HG02970 (cell line): Measurements from ENCODE around the gene STIP1.
"Not testable (repeated sequence)": the region's sequence is repeated elsewhere in the genome, so short reads cannot be mapped to it uniquely, and the experiment has no call there.

Experiments used
- ATAC-seq: cut with Tn5 transposase; IDR thresholded peaks from one replicate; pipeline ENCODE4 v1.9.1; 2021; ENCODE audit warnings: mild to moderate bottlenecking, moderate library complexity, moderate number of reproducible peaks; ENCODE audit not compliant: unreplicated experiment, low FRiP score

The STIP1 gene

DNA sequence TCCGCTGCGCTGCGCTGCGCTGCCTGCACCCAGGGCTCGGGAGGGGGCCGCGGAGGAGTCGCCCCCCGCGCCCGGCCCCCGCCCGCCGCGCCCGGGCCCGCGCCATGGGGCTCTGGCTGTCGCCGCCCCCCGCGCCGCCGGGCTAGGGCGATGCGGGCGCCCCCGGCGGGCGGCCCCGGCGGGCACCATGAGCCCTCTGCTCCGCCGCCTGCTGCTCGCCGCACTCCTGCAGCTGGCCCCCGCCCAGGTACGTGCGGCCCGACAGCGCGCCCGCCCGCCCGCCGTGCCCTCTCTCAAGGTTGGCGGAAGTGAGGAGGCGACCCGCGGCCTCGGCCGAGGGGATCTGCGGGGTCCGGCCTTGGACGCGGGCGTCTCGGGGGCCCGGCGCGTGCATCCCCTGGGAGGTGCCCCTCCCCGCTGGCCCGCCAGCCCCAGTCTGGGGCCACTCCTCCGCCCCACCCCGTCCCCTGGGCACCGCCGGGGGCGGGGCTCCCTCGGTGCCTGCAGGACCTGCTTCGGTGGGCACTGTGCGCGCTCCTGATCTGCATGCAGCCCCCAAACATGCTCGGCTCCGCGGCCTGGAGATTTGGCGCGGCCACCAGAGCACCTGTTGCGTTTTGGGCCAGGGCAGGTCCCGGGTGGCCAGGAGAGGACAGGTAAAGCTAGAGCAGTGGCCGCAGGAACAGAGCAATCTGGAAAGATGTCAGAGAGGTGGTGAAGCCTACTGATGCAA, 48.8 kb downstream of the STIP1 start:
- ATAC-seq, result peak; percentile 16

GRCh38 chr11:64235437-64236161, 49.6 kb downstream of the STIP1 start:
- ATAC-seq, result no peak

DNA sequence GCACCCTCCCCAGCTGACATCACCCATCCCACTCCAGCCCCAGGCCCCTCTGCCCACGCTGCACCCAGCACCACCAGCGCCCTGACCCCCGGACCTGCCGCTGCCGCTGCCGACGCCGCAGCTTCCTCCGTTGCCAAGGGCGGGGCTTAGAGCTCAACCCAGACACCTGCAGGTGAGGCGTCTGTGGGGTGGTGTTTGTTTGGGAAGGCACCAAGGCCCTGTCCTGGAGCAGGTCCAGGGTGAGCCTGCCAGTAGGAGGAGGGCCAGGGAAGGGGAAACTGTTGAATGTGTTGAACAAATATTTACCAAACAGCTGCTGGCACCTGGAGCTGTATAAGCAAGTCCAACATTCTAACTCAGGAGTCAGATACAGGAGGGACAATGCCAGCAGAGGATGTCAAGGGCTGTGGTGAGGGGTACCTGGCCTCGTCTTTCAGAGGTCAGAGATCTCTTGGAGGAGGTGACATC, 51.5 kb downstream of the STIP1 start:
- no peak for ATAC-seq

- no peak for ATAC-seq
These were observed 52.1 kb downstream of the STIP1 start for GRCh38 chr11:64238076-64238475.

GRCh38 chr11:64238999-64239398, 53.0 kb downstream of the STIP1 start:
- ATAC-seq, result no peak

- no peak for ATAC-seq
These were observed 53.9 kb downstream of the STIP1 start for GRCh38 chr11:64239662-64240434.

DNA sequence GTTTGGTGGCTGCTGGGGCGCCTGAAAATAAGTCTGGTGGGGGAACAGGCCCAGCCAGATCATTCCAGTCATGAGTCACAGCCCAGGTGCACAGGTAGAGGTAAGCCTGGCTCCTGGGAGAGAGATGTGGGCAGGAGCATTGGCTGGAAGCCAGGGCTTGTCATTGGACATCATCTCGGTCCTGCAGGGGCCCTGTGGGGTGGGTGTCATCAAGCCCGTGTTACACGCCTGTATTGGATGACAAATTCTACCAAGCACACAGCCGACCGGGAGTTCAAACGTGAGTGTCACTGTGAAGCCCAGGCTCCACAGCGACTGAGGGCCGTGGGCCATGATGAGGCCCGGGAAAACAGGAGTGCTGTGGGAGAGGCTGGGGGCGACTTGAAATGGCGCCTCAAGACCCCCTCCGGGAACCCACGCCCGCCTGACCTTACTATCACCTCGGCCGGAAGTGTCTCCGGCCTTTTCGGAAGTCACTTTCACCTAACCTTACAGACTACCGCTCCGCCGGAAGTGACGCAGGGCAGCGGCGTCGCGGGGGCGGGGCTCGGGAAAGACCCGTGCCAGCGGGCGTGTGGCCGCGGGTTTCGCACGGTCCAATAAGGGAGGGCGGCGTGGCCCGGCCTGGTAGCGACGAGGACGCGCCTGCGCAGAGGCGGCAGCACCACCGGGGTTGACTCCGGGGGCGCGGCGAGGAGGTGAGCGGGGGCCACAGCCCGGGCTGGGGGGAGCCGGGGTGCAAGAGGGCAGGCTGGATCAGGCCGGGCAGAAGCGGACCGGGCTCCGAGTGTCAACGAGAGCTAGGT, 54.7 kb downstream of the STIP1 start, which contains the start of gene FKBP2:
Gene FKBP2, plus strand, starts transcription at position 661 of the 806 bp plus-strand sequence. CDS start 1,293 bp downstream, outside the sequence.
- peak; percentile 52 for ATAC-seq

GRCh38 chr11:64241241-64241490, 55.2 kb downstream of the STIP1 start:
- peak; percentile 66 for ATAC-seq

DNA sequence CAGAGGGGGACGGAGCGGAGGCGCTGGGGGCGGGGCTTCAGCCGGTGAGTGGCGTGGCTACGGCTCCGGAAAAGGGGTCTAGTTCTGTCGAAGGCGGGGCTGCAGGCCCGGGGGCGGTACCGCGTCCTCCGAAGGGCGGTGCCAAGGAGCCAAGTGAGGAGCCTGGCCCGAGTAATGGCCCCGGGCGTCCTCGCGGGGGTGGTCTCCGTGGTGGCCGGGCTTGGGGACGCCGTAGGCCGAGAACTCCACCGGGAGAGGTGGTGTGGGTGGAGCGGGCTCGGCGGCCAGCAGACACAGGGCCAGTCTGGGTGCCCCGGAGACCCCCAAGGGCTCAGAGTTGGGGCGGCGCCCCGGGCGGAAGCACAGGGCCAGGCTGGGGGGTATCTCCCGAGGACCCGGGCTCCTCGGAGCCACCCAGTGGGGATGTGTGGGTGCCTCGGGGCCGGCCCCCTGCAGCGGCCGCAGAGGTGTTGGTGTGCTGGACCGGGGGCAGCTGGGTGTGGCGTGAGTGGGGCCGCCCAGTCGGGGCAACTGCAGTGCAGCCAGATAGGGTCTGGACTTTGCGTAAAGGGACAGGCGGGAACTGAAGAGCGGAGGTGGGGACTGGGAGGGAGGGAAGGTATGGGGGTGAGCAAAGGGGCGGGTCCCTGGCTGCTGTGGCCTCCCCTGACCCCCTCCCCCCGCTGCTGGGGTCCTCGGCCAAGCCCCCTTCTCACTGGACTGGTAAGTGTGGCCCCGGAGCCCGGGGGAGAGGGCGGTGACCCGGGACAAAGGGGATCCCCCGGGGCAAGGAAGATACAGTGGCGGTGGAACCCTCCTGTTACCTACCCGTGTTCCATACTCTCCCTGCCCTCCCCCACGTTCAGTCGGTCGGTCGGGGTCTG, 55.8 kb downstream of the STIP1 start:
- peak; percentile 8 for ATAC-seq

DNA sequence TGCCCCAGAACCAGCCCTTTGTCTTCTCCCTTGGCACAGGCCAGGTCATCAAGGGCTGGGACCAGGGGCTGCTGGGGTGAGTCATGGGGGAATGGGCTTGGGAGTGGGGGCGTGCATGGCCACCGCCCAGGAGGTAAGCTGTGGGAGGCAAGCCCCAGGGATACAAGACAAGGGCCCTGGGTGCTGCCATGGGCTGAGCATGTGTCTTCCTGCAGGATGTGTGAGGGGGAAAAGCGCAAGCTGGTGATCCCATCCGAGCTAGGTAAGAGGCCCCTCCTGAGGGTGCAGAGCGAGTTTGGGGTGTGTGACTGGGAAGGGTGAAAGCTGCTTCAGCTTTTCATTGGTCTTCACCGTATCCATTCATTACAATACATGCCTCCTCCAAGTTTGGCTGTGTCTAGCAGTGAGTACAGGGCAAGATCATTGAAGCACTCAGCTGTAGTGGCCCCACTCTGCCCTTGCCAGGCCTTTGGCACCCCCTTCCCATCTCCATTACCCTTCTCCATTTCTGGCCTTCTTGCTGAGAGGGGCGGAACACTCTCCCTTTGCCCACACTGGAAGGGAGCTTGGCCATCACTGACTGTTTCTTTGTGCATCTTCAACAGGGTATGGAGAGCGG, 57.4 kb downstream of the STIP1 start:
- ATAC-seq, result no peak

DNA sequence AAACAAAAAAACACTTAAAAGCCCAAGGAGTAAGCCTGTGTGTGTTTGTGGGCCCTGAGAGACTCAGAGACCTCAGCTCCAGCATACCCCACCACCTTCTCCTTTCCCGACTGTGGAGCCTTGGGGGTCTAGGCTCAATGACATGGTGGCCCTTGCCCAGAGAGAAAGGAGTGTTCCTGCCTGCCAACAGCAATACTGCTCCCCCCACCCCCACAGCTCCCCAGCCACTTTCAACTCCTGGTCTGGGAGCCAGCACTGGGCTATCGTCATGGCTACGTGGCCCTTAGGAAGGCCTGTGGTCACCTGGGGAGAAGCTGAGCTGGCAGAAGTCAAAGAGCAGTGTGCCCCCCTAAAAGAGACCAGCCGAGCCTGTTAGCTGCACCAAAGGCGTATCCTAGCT, 58.1 kb downstream of the STIP1 start:
- ATAC-seq, result no peak

DNA sequence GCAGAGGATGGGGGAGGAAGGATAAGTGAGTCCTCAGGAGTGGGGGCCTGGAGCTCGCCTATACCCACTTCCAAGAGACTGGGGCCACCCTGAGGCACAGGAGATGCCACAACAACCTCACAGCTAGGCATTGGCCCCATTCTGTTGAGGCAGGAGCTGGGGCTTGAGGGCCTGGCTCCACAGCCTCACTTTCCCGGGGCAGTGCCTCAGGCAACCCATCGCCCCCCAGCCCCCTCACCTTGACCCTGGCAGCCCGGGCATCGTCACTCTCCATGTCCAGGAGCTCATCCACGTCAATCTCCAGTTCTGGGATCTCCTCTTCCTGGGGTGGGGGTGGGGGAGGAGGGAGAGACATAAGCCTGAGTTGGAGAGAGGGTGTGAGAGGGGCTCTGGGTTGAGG, 59.0 kb downstream of the STIP1 start:
- no peak for ATAC-seq

DNA sequence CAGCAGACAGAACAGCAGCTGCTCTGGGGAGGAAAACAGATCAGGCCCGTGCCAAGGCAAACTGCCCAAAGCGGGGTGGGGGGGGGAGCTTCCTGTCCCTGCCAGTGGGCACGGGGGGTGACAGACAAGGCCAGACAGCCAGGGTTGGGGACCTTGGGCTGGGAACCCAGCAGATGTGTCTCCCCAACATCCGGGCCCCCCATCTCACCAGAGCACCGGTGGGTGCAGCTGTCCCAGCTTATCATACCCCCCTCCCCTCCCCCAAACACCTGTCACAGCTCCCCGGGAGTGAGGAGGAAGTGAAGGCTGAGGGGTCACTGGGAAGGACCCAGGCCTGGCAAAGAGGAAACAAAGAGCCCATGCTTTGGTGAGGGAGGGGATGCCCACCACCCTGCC, 59.4 kb downstream of the STIP1 start:
- no peak for ATAC-seq

DNA sequence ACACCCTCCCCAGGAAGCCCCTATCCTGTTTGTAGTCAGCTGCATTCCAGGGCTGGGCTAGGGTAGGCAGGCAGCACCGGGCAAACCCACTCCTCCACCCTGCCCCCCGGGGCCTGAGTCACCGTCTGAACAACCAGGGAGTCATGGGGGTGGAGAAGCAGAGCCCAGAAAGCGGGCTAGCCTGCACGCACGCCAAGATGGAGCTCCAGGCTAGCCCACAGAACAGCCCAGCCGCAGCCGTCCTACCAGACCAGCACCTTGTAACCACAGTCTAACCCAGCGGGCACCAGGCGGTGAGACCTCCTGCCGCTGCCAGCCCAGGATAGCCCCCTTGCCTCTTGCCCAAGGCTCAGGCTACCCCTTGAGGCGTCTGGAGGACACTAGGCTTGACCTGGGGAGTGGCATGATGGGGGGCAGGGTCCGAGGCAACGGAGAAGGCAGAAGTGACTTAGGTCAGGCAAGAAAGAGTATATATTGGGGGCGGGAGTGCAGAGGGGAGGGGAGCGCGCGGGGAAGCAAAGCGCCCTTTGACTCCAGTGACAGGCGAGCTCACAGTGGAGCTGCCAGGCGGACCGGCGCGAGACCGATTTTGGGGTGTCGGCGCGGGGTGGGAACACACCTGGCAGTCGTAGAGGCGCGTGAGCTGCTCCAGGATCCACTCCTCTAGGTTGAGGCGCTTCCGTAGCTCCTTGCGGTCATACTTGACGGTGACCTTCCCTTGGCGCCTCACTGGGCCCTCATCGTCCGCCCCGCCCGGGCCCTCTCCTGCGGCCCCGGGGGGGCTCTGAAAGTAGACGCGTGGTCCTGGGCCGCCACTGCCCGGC, 60.0 kb downstream of the STIP1 start:
- no peak for ATAC-seq

- not testable (repeated sequence) for ATAC-seq
These were observed 60.6 kb downstream of the STIP1 start for GRCh38 chr11:64246621-64246870.

DNA sequence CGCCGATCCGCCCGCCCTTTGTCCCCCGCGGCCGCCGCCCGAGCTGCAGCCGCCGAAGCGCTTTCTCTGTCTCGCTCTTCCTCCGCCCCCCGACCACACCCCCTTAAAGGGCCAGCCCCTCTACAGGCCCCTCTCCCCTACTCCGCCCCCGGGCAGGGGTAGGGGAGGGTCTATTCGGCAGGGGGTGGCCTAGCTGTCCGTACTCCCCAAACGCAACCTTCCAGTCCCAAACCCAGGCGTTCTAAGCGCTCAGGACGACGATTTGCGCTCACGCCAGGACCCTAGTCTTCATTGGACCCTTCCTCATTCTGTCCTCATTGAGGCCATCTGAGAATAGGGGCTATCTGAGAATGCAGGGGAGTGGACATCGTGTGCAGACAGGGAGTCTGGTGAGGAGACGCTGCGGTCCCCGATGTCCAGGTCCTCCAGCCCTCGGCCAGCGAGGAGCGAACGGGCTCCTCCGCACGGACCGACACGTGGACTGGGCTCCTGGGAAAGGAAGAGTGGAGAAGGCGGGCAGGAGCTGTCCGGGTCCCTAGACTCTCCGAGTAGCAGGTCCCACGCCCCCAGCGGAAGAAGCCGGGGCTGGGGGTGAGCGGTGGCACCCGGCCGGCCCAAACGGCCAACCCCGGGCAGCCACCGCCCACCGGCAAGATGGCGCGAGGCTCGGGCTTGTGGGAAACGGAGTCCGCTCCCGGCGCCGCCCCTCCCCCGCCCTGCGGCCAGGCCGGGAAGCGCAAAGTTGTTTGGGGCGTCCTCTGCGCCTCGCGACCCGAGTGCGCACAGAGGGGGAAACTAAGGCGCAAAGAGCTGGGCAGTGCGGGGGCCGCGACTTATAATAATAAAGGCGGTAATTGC, 61.1 kb downstream of the STIP1 start, which contains the start of gene PPP1R14B:
Gene PPP1R14B, minus strand, starts transcription at position 73 of the 858 bp plus-strand sequence. CDS start 270 bp downstream, outside the sequence.
- no peak for ATAC-seq

- no peak for ATAC-seq
These were observed 62.0 kb downstream of the STIP1 start for GRCh38 chr11:64247729-64248531.
